GM12878 (cell line): ENCODE results near the gene KAZN. TPM values are rescaled to one million over a fixed set of nuclear protein-coding genes. Genes with fewer than 3 reads are reported as not detected.

Source experiments
- ATAC-seq: fragments of 200-7000 bp; cut with Tn5 transposase; 3 replicates; pipeline ENCODE4 v1.9.1; 2020; ENCODE audit warnings: mild to moderate bottlenecking, moderate library complexity
- BruUV-seq: library from RNA; stranded (reverse); fragments of 400-500 nt; replicated peaks from 2 replicates; lab custom pipeline; 2021; lab: Mats Ljungman, UMichigan
- CTCF ChIA-PET: fragments of 300-600 bp; sonication (Branson Sonifier 250); formaldehyde crosslinking; extraction: SDS; loops from one replicate; lab custom pipeline; 2021; ENCODE audit warnings: inconsistent platforms; lab: Yijun Ruan, JAX
- POLR2A ChIA-PET: fragments of 350-600 bp; formaldehyde crosslinking; extraction: SDS; loops from one replicate; lab custom pipeline; 2021; ENCODE audit warnings: inconsistent platforms; lab: Charles Lee
- RAD21 ChIA-PET: fragments of 300-600 bp; sonication (Branson Sonifier 250); formaldehyde crosslinking; loops from one replicate; lab custom pipeline; 2023; ENCODE audit warnings: antibody characterized with exemption; ENCODE audit not compliant: unreplicated experiment; lab: Charles Lee
- SMC1A ChIA-PET: fragments of 300-600 bp; sonication (Branson Sonifier 250); formaldehyde crosslinking; loops from one replicate; lab custom pipeline; 2023; ENCODE audit not compliant: unreplicated experiment, uncharacterized antibody; lab: Charles Lee
- DNase-seq: peaks from one replicate; pipeline ENCODE4 v3.0.0-alpha.2; 2011; ENCODE audit warnings: low read depth, low spot score
- FAIRE-seq: peaks from 3 replicates; lab custom pipeline; 2011; peaks lifted over from hg19 to GRCh38; lab: Jason Lieb, UNC
- H2AFZ ChIP-seq: 2 replicates; pipeline ENCODE4 v1.6.0; 2011; ENCODE audit warnings: low read depth, low read length, control low read depth; ENCODE audit not compliant: control insufficient read depth
- H3K27ac ChIP-seq: 2 replicates; pipeline ENCODE4 v1.5.1; 2011; ENCODE audit warnings: control low read depth; ENCODE audit not compliant: control insufficient read depth, insufficient read depth
- H3K27me3 ChIP-seq, 2 experiments: replicated peaks in 1 of 2; 2 replicates each; pipeline versions ENCODE4 v1.6.0 to v1.6.1; 2011; ENCODE audit warnings: low read length in 1 of 2; ENCODE audit not compliant: control insufficient read depth in 2 of 2, insufficient read depth in 2 of 2
- H3K36me3 ChIP-seq, 2 experiments: 2 replicates each; pipeline ENCODE4 v1.5.1; 2011; ENCODE audit warnings: low read length in 1 of 2; ENCODE audit not compliant: control insufficient read depth in 2 of 2, insufficient read depth in 2 of 2
- H3K4me1 ChIP-seq: 2 replicates; pipeline ENCODE4 v1.6.1; 2011; ENCODE audit warnings: mild to moderate bottlenecking, low read length, moderate library complexity, mixed read lengths; ENCODE audit not compliant: control insufficient read depth, insufficient read depth
- H3K4me2 ChIP-seq: 2 replicates; pipeline ENCODE4 v1.6.0; 2011; ENCODE audit warnings: control low read depth; ENCODE audit not compliant: control insufficient read depth, insufficient read depth
- H3K4me3 ChIP-seq: fragments of 200-600 bp; sonication (generic); 2 replicates; pipeline ENCODE4 v1.5.1; 2016
- H3K79me2 ChIP-seq: 2 replicates; pipeline ENCODE4 v1.6.0; 2011; ENCODE audit warnings: low read length; ENCODE audit not compliant: control insufficient read depth, insufficient read depth
- H3K9ac ChIP-seq: 2 replicates; pipeline ENCODE4 v1.8.0; 2011; ENCODE audit warnings: low read length, control low read depth, mixed read lengths; ENCODE audit not compliant: control insufficient read depth, insufficient read depth
- H3K9me3 ChIP-seq: replicated peaks from 3 replicates; pipeline ENCODE4 v1.5.1; 2011; ENCODE audit warnings: mild to moderate bottlenecking, low read length; ENCODE audit not compliant: control insufficient read depth, insufficient read depth
- H4K20me1 ChIP-seq: 2 replicates; pipeline ENCODE4 v1.6.0; 2011; ENCODE audit not compliant: control insufficient read depth, insufficient read depth
- ATF7 ChIP-seq: fragments of 450-650 bp; IDR thresholded peaks from 2 replicates; pipeline ENCODE4 v1.6.1; 2016; ENCODE audit warnings: low read depth, mild to moderate bottlenecking
- BACH1 ChIP-seq: fragments of 450-650 bp; IDR thresholded peaks from 2 replicates; pipeline ENCODE4 v1.6.1; 2017; ENCODE audit warnings: mild to moderate bottlenecking, borderline replicate concordance
- CHD1 ChIP-seq: IDR thresholded peaks from 2 replicates; pipeline ENCODE4 v1.6.1; 2012; ENCODE audit warnings: low read depth, low read length, improper control_type of control experiment
- EED ChIP-seq: sonication (generic); IDR thresholded peaks from 2 replicates; pipeline ENCODE4 v1.6.1; 2016; ENCODE audit warnings: antibody characterized with exemption, low read depth
- JUNB ChIP-seq: IDR thresholded peaks from 2 replicates; pipeline ENCODE4 v1.6.1; 2016; ENCODE audit warnings: antibody characterized with exemption, mild to moderate bottlenecking
- LARP7 ChIP-seq: fragments of 450-650 bp; IDR thresholded peaks from 2 replicates; pipeline ENCODE4 v1.6.1; 2017; ENCODE audit warnings: mild to moderate bottlenecking
- NBN ChIP-seq: fragments of 450-650 bp; IDR thresholded peaks from 2 replicates; pipeline ENCODE4 v1.6.1; 2016
- RCOR1 ChIP-seq: conservative IDR thresholded peaks from 2 replicates; pipeline ENCODE4 v1.6.1; 2012; ENCODE audit warnings: low read depth, low read length, improper control_type of control experiment
- SMAD5 ChIP-seq: IDR thresholded peaks from 2 replicates; pipeline ENCODE4 v1.6.1; 2016; ENCODE audit warnings: antibody characterized with exemption, low read depth
- SREBF2 ChIP-seq: IDR thresholded peaks from 2 replicates; pipeline ENCODE4 v1.6.1; 2012; ENCODE audit warnings: mild to moderate bottlenecking, low read length
- ZNF24 ChIP-seq: fragments of 450-650 bp; IDR thresholded peaks from 2 replicates; pipeline ENCODE4 v1.6.1; 2017; ENCODE audit warnings: antibody characterized with exemption, mild to moderate bottlenecking
- WGBS: methylation state at CpG from one replicate; pipeline ENCODE4 v1.1.6; 2016; ENCODE audit warnings: low lambda C conversion rate; ENCODE audit not compliant: insufficient replicate concordance, insufficient coverage; ENCODE audit errors: missing lambda C conversion rate; 5-methylcytosine and 5-hydroxymethylcytosine counted together
- in situ Hi-C: fragments of 300-500 bp; cut with MboI; formaldehyde crosslinking; loops from 9 replicates; pipeline ENCODE4 v1.14.3; 2018; ENCODE audit warnings: mixed read lengths
- intact Hi-C: fragments of 100-400 bp; cut with micrococcal nuclease; formaldehyde crosslinking; loops from one replicate; pipeline ENCODE4 v1.14.2; 2022; ENCODE audit not compliant: unreplicated experiment
- polyA plus RNA-seq, 11 experiments: library from polyadenylated mRNA; depleted of rRNA in 4 of 11; unstranded in 6 of 11; stranded (reverse) in 5 of 11; fragments of >200 nt; fragmentation: Nextera tagmentation in 4 of 11; fragmentation: Illumina TruSeq in 1 of 11; extraction: Ambion mirVana in 4 of 11; extraction: Trizol in 1 of 11; gene quantifications; 1 replicate in 1 of 11; 2 replicates in 10 of 11; pipeline versions ENCODE4 v1.2.1 to v1.2.3, GENCODE V29; 2011 to 2016; ENCODE audit warnings: inconsistent platforms in 2 of 11, missing spikeins in 2 of 11, low read depth in 1 of 11
- total RNA-seq, 4 experiments: library from RNA; depleted of rRNA in 3 of 4; stranded (reverse); fragments of >200 nt in 3 of 4; fragmentation: Illumina TruSeq in 1 of 4; extraction: Trizol in 1 of 4; gene quantifications; 2 replicates each; pipeline versions ENCODE4 v1.2.1 to v1.2.3, GENCODE V29; 2013 to 2021
- TF ChIP-seq, protein P1 (sequence below): IDR thresholded peaks from 2 replicates; pipeline ENCODE4 v1.6.1; 2011; ENCODE audit warnings: low read depth, mild to moderate bottlenecking, low read length, moderate library complexity, borderline replicate concordance; ENCODE audit errors: extremely low read depth
- TF ChIP-seq, protein P2 (sequence below): fragments of 450-650 bp; IDR thresholded peaks from 2 replicates; pipeline ENCODE4 v1.6.1; 2017; ENCODE audit warnings: mild to moderate bottlenecking, moderate library complexity
- TF ChIP-seq, protein P3 (sequence below): IDR thresholded peaks from 2 replicates; pipeline ENCODE4 v1.6.1; 2012; ENCODE audit warnings: low read depth, low read length, improper control_type of control experiment

Gene KAZN
- total and polyA plus RNA-seq, 10 of the 15 experiments (the other 5 are each of a cell fraction or from before 2014, with no cell fraction given), result 0.72 to 4.0 (median 1.2) TPM

DNA sequence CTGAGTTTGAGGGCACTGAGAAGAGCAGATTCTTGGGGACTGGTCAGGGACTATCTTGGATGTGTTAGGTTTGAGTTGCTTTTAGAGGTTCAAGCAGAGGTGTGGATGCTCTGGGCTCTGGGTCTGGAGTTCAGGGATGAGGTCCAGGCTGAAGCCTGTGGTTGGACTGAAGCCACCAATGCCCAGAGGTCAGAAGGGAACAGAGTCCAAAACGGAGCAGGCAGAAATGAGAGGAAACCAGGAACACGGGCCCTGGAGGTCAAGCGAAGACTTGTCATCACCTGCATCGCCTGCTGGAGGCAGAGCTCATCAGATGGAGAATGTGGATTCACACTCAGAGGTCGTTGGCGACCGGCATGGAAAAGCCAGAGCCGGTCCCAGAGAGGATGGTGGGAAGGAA, 425.5 kb downstream of the KAZN start:
- TF ChIP-seq EED, result no peak
- TF ChIP-seq JUNB, result no peak
- no peak for TF ChIP-seq RCOR1
- TF ChIP-seq CHD1, result no peak
- TF ChIP-seq ATF7, result no peak
- no peak for TF ChIP-seq SREBF2
- no peak for TF ChIP-seq ZNF24
- TF ChIP-seq, protein P1, sequence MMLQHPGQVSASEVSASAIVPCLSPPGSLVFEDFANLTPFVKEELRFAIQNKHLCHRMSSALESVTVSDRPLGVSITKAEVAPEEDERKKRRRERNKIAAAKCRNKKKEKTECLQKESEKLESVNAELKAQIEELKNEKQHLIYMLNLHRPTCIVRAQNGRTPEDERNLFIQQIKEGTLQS, result no peak
- TF ChIP-seq, protein P2, sequence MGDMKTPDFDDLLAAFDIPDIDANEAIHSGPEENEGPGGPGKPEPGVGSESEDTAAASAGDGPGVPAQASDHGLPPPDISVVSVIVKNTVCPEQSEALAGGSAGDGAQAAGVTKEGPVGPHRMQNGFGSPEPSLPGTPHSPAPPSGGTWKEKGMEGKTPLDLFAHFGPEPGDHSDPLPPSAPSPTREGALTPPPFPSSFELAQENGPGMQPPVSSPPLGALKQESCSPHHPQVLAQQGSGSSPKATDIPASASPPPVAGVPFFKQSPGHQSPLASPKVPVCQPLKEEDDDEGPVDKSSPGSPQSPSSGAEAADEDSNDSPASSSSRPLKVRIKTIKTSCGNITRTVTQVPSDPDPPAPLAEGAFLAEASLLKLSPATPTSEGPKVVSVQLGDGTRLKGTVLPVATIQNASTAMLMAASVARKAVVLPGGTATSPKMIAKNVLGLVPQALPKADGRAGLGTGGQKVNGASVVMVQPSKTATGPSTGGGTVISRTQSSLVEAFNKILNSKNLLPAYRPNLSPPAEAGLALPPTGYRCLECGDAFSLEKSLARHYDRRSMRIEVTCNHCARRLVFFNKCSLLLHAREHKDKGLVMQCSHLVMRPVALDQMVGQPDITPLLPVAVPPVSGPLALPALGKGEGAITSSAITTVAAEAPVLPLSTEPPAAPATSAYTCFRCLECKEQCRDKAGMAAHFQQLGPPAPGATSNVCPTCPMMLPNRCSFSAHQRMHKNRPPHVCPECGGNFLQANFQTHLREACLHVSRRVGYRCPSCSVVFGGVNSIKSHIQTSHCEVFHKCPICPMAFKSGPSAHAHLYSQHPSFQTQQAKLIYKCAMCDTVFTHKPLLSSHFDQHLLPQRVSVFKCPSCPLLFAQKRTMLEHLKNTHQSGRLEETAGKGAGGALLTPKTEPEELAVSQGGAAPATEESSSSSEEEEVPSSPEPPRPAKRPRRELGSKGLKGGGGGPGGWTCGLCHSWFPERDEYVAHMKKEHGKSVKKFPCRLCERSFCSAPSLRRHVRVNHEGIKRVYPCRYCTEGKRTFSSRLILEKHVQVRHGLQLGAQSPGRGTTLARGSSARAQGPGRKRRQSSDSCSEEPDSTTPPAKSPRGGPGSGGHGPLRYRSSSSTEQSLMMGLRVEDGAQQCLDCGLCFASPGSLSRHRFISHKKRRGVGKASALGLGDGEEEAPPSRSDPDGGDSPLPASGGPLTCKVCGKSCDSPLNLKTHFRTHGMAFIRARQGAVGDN, result no peak
- TF ChIP-seq NBN, result no peak
- TF ChIP-seq, protein P3, sequence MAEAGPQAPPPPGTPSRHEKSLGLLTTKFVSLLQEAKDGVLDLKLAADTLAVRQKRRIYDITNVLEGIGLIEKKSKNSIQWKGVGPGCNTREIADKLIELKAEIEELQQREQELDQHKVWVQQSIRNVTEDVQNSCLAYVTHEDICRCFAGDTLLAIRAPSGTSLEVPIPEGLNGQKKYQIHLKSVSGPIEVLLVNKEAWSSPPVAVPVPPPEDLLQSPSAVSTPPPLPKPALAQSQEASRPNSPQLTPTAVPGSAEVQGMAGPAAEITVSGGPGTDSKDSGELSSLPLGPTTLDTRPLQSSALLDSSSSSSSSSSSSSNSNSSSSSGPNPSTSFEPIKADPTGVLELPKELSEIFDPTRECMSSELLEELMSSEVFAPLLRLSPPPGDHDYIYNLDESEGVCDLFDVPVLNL, result no peak
- no peak for TF ChIP-seq SMAD5
- no peak for TF ChIP-seq BACH1
- no peak for TF ChIP-seq LARP7
- H3K27ac ChIP-seq, result no peak overlapping the region
- CTCF ChIA-PET, result interaction anchor here (0.6 kb wide), 1 partner anchor 8 kb away, joined by 3 read pairs; no protein-coding TSS in a partner anchor
- no peak overlapping the region for H3K9ac ChIP-seq
- H4K20me1 ChIP-seq, result no peaks in the 10 kb centered on the region
- POLR2A ChIA-PET, result interaction anchor here (0.6 kb wide), 1 partner anchor 188 kb away, joined by 3 read pairs; no protein-coding TSS in a partner anchor
- no peaks in the 10 kb centered on the region for H3K36me3 ChIP-seq
- intact Hi-C loops, result no loop called here
- no peak overlapping the region for H3K4me2 ChIP-seq
- SMC1A ChIA-PET, result no interaction called here
- DNase-seq, result no peak
- no peaks in the 10 kb centered on the region for H3K9me3 ChIP-seq
- BruUV-seq, result no TSS peak
- WGBS, result 40% methylated on average over 8 of the region's 8 CpGs
- no peaks in the 10 kb centered on the region for H3K79me2 ChIP-seq
- RAD21 ChIA-PET, result no interaction called here
- H3K27me3 ChIP-seq, result no peaks in the 10 kb centered on the region
- in situ Hi-C loops, result no loop called here
- FAIRE-seq, result no peak
- ATAC-seq, result no peak
- no peak overlapping the region for H3K4me3 ChIP-seq
- no peaks in the 10 kb centered on the region for H3K4me1 ChIP-seq
- no peak overlapping the region for H2AFZ ChIP-seq
